ENCODE results near the gene COL13A1.

The COL13A1 gene

GRCh38 chr10:69825604-69826003 lies 23.9 kb downstream of the COL13A1 start:
- DNase-seq, result no peak

GRCh38 chr10:69826094-69826493 lies 24.4 kb downstream of the COL13A1 start:
- DNase-seq, result no peak

GRCh38 chr10:69826789-69827554 lies 25.3 kb downstream of the COL13A1 start:
- DNase-seq, result no peak

GRCh38 chr10:69828144-69828870 lies 26.6 kb downstream of the COL13A1 start:
- no peak for DNase-seq

GRCh38 chr10:69829775-69830174 lies 28.1 kb downstream of the COL13A1 start:
- DNase-seq, result no peak

GRCh38 chr10:69831231-69831855 lies 29.6 kb downstream of the COL13A1 start:
- no peak for DNase-seq

GRCh38 chr10:69835233-69835632 lies 33.5 kb downstream of the COL13A1 start:
- DNase-seq, result no peak

- DNase-seq, result no peak
Measured at GRCh38 chr10:69835875-69836730, 34.4 kb downstream of the COL13A1 start.

GRCh38 chr10:69836731-69837030 lies 35.0 kb downstream of the COL13A1 start:
- no peak for DNase-seq

GRCh38 chr10:69837261-69837660 lies 35.6 kb downstream of the COL13A1 start:
- DNase-seq, result no peak

GRCh38 chr10:69838418-69838817 lies 36.7 kb downstream of the COL13A1 start:
- no peak for DNase-seq

- DNase-seq, result no peak
Measured at GRCh38 chr10:69838853-69839252, 37.1 kb downstream of the COL13A1 start.

- DNase-seq, result no peak
Measured at GRCh38 chr10:69839696-69840345, 38.1 kb downstream of the COL13A1 start.

GRCh38 chr10:69840773-69841172 lies 39.1 kb downstream of the COL13A1 start:
- no peak for DNase-seq

- no peak for DNase-seq
Measured at GRCh38 chr10:69842020-69842419, 40.3 kb downstream of the COL13A1 start.

GRCh38 chr10:69842882-69843281 lies 41.2 kb downstream of the COL13A1 start:
- DNase-seq, result no peak

- DNase-seq, result no peak
Measured at GRCh38 chr10:69843923-69844322, 42.2 kb downstream of the COL13A1 start.

GRCh38 chr10:69844698-69845097 lies 43.0 kb downstream of the COL13A1 start:
- DNase-seq, result no peak

GRCh38 chr10:69845574-69846292 lies 44.0 kb downstream of the COL13A1 start:
- DNase-seq, result no peak

GRCh38 chr10:69846293-69846921 lies 44.7 kb downstream of the COL13A1 start:
- no peak for DNase-seq

GRCh38 chr10:69847458-69847857 lies 45.8 kb downstream of the COL13A1 start:
- DNase-seq, result no peak
